H54 (cell line): Measurements from ENCODE around the gene KCNK2.

Source experiments
- DNase-seq: peaks from one replicate; pipeline ENCODE4 v3.0.0; 2011; ENCODE audit warnings: low spot score, mixed read lengths; ENCODE audit not compliant: insufficient read length
- FAIRE-seq: peaks from 3 replicates; lab custom pipeline; 2011; peaks lifted over from hg19 to GRCh38; lab: Jason Lieb, UNC
- POLR2A ChIP-seq: IDR thresholded peaks from 2 replicates; pipeline ENCODE4 v1.6.1; 2011; ENCODE audit warnings: low read depth, mild to moderate bottlenecking, low read length

Gene KCNK2

GRCh38 chr1:215269955-215270354 is 187.4 kb downstream of the KCNK2 start:
- DNase-seq (no peak), FAIRE-seq (no peak)
- TF ChIP-seq POLR2A: no peak

- no peak for TF ChIP-seq POLR2A
Measured at GRCh38 chr1:215273838-215274516, 191.4 kb downstream of the KCNK2 start.

GRCh38 chr1:215276582-215276981 is 194.0 kb downstream of the KCNK2 start:
- TF ChIP-seq POLR2A: no peak
- no peak for DNase-seq
- FAIRE-seq: no peak

More at GRCh38 chr1:215273838-215274516, 191.4 kb downstream of the KCNK2 start:
- FAIRE-seq (peak; percentile 73), DNase-seq (peak; percentile 19)

GRCh38 chr1:215277532-215277931 is 195.0 kb downstream of the KCNK2 start:
- no peak for TF ChIP-seq POLR2A
- no peak for DNase-seq
- FAIRE-seq: peak; percentile 36

- TF ChIP-seq POLR2A: no peak
- FAIRE-seq (no peak), DNase-seq (no peak)
Measured at GRCh38 chr1:215279682-215280081, 197.1 kb downstream of the KCNK2 start.

GRCh38 chr1:215282557-215282956 is 200.0 kb downstream of the KCNK2 start:
- DNase-seq (no peak), FAIRE-seq (no peak)
- no peak for TF ChIP-seq POLR2A

- DNase-seq (no peak), FAIRE-seq (no peak)
- TF ChIP-seq POLR2A: no peak
Measured at GRCh38 chr1:215285013-215285800, 202.7 kb downstream of the KCNK2 start.
